HS-5 (cell line): ENCODE measurements around the gene UBE2I.

Experiments
- DNase-seq: peaks from one replicate; pipeline ENCODE4 v3.0.0-alpha.2; 2012; ENCODE audit warnings: low read depth

UBE2I gene

GRCh38 chr16:1343428-1344242 lies 34.2 kb downstream of the UBE2I start:
- no peak for DNase-seq

- no peak for DNase-seq
Measured at GRCh38 chr16:1344499-1344898, 35.1 kb downstream of the UBE2I start.

DNA sequence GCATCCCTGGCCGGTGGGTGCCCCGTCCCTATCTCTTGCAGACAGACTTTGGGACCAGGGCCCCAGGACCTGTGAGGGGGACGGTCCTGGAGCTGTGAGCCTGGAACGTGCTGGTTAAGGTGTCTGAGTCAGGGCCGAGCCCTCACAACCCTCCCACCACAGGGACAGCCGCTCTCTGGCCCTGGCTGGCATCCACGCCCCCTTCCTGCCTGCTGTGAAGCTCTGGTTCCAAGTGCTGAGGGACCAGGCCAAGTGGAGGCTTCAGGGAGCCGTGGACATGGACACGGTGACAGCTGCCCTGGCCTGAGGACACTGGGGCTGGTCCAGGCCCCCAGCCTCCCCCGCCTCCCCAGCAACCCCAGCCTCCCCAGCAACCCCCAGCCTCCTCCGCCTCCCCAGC lies 35.7 kb downstream of the UBE2I start:
- no peak for DNase-seq

DNA sequence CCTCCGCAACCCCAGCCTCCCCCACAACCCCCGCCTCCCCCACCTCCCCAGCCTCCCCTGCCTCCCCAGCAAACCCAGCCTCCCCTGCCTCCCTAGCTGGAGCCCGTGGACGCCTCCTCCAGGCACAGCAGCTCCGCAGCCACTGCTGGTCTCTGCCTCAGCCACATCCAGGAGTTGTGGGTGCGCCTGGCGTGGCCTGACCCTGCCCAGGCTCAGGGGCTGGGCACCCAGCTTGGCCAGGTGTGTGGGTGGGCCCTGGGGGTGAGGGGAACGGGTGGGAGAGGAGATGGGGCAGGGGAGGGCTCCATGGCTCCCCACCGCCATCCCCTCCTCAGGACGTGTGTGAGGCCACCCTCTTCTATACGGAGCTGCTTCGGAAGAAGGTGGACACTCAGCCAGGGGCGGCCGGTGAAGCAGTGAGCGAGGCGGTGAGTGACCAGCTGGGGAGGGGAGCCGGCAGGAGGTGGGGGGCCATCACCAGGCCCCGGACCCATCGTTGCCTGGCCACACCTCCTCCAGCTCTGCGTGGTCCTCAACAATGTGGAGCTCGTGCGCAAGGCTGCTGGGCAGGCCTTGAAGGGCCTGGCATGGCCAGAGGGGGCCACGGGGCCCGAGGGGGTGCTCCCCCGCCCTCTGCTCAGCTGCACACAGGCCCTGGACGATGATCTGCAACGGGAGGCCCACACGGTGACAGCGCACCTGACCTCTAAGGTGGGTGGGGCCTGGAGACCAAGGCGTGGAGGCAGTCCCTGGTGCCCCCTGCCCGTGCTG lies 36.4 kb downstream of the UBE2I start:
- DNase-seq: no peak

DNA sequence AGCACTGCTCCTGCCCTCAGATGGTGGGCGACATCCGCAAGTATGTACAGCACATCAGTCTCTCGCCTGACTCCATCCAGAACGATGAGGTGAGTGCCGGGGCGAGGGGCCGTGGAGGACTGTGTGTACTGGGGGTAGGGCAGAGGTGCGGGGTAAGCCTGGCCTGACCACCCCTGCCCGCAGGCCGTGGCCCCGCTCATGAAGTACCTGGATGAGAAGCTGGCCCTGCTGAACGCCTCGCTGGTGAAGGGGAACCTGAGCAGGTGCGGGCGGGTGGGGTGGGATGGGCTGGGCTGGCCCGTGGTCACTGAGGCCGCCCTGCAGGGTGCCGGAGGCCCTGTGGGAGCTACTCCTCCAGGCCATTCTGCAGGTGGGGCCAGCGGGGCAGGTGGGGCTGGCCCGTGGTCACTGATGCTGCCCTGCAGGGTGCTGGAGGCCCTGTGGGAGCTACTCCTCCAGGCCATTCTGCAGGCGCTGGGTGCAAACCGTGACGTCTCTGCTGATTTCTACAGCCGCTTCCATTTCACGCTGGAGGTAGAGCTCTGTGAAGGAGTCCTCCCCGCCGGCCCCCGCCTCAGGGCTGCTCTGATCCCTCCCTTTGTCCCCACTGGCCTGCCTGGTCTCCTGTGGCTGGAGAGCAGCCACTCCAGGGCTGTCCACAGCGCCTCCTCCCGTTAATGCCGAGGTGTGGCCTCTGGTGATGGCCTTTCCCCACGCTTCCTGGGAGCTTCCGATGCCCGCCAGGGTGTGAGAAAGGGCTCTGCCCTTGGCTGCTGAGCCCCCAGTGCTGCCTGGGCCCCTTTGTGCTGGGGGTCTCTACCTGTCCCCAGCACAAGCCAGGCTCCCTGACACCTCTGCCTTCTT lies 37.2 kb downstream of the UBE2I start:
- no peak for DNase-seq

- DNase-seq: no peak
Measured at GRCh38 chr16:1347286-1347855, 37.9 kb downstream of the UBE2I start.

DNA sequence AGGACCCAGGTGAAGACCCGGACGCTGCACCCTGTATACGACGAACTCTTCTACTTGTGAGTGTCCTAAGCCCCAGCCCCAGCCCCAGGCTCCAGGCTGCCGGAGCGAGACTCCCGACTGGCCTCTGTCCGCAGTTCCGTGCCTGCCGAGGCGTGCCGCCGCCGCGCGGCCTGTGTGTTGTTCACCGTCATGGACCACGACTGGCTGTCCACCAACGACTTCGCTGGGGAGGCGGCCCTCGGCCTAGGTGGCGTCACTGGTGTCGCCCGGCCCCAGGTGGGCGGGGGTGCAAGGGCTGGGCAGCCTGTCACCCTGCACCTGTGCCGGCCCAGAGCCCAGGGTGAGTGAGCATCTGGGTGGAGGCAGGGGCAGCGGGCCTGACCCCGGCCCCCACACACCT lies 38.5 kb downstream of the UBE2I start:
- no peak for DNase-seq

DNA sequence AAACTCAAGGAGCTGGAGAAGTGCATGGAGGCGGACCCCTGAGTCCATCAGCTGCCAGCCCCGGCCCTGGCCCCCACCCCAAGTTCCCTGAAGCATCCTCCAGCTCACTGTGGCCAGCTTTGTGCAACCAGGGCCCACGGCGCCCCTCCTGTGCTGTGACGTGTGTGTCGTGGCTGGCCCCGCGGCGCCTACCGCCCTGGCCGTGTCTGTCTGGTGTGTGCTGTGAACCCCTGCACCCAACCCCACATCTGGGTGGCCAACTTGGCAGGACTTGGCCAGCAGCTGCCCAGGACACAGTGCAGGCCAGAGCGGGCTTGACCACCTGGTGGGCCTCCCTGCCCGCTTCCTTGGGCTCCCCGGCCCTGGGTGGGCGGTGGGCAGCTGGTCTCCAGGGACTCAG lies 39.0 kb downstream of the UBE2I start:
- no peak for DNase-seq

DNA sequence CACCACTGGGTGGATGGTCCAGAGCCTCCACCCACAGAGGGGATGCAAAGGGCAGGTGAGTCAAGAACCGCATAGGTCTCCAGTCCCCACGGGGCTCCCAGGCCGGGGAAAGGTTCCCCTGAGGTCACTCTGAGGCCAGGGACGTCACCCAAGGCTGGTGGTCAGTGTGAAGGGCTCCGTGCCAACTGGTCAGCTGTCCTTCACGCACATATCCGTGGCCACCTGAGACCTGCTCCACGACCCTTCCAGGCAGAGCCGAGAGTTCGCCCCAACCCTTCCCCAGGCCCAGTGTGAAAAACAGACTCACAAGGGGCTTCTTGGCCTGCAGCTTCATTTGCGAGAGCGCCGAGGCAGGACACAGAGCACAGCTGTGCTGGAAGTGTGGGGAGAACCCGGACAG lies 39.5 kb downstream of the UBE2I start:
- no peak for DNase-seq

DNA sequence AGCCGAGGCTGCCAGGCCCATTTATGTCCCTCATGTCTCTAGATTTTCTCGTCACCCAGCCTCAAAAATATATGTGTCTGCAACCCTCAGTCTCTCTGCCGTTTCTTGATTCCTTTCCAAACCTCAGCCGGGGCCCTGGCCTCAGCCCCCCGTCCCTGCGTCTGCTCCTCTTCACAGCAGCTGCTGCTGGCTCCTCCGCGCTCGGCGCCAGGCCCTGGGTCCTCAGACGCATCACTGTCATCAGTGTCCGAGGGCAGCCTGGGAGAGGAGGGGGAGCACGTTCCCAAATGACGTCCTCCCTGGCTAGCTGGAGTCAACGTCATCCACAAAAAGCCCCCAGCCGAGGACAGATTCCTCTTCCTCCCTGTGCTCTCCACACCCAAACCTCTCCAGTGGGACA lies 39.9 kb downstream of the UBE2I start:
- DNase-seq: no peak

DNA sequence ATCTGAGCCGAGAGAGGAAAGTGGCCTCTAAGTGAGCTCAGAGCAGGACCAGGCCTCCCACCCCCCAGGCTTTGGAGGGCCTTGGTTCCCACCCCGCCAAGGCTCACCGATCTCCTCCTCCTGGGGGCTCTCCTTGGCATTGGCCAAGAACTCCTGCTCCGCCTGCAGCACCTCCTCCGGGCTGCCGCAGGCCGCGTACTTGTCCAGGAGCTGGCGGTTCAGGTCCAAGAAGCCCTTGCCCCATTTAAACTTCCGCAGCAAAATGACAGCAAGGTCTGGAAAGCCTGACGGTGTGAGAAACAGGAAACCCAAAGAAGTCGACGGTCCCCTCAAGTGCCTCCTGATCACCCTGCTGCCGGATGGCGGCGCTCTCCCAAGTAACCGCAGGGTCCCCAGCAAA lies 40.5 kb downstream of the UBE2I start:
- DNase-seq: no peak

- no peak for DNase-seq
Measured at GRCh38 chr16:1350691-1351090, 41.3 kb downstream of the UBE2I start.

DNA sequence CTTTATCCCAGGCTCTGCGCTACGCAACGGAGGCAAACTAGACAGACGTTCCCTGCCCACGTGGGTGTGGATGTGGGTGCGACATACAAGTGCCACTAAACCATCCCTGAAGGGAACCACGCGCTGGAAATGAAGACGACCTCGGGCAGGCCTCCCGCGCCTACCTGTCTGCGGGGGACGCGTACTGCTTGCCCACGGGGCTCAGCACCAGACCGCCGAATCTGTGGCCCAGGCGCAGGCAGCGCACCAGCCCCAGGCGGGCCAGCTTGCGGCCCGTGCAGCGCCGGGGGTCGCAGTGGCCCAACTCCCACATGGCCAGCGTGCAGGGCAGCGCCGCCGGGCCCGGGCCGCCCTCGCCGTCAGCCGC lies 41.8 kb downstream of the UBE2I start:
- no peak for DNase-seq

GRCh38 chr16:1351582-1352362 lies 42.3 kb downstream of the UBE2I start, which contains the start of the genes GNPTG and TSR3:
Gene GNPTG, plus strand, starts transcription at chr16:1351931. Its CDS starts 35 bp downstream, at chr16:1351966.
Gene TSR3, minus strand, starts transcription at chr16:1351878. Its CDS starts 74 bp downstream, at chr16:1351804.
- peak; percentile 31 for DNase-seq

GRCh38 chr16:1354815-1355540 lies 45.5 kb downstream of the UBE2I start:
- DNase-seq: no peak

DNA sequence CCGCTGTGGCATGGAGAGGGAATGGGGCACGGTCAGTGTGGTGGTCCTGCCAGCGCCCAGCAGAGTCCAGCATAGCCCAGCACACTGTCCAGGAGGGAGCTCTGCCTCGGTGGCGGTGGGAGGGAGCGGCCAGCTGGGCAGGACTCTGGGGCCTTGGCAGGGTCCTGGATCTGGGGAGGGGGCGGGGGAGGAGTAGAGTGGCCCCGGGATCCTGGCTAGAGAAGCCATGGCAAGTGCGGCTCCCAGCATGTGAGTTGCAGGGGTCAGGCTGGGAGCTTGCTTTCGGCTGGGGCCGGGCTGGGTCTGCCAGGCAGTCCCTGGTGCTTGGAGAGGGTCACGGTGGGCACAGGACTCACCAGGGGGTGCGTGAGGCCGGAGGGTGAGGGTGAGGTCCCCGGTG lies 46.2 kb downstream of the UBE2I start:
- no peak for DNase-seq

GRCh38 chr16:1356061-1356900 lies 46.8 kb downstream of the UBE2I start:
- DNase-seq: no peak

DNA sequence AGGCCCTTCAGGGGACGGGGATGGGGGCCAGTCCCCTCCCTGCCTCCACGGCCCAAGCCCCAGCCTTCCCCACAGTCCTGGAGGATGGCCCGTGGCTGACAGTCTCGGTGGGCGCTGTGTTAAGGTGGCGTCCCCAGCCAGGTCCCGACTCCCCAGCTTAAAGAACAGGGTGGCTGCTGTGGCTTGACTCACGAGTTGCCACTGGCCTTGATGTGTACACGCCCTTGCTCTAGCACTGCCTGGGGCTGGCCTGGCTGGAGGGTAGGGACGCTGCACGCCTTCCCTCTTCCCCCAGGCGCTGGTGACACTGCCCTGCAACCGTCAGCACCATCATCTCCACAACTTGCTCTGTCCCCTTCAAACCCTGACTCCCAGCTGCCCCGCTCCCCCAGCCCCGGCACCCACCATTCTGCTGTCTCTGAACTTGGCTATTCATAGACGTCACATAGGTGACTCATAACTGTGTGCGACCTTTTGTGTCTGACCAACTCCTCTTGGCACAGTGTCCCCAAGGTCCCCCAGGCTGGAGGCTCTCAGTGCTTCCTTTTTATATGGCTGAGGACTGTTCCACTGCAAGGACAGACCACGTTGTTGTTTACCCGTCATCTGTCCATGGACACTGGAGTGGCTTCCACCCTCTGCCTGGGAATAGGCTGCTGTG lies 48.6 kb downstream of the UBE2I start:
- DNase-seq: no peak
